ENCODE measurements around the gene CGNL1. TPM values are rescaled to one million over a fixed set of nuclear protein-coding genes. Genes with fewer than 3 reads are reported as not detected.

The CGNL1 gene
- total RNA-seq, 4 donors from 2014 or later = 1.6 to 3.3 (median 2.6) TPM

DNA sequence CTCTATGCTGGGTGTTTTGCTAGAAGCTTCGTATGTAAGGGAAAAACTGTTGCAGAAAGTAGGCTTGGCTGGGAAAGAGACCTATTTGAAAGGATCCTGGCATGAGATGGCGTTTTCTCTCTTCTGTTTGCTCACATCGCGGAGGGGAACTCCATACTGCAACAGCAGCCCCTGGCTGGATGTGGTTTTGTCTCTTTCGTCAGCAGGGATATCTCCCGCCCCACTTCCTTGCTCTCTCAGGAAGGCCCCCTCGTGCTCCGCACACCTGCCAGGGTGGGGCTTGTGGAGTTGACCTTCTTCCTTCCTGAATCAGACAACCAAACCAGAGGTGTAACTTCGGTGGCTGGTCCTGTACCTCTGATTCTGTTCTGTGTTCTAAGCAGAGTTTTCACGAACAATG, 189.0 kb downstream of the CGNL1 start:
- TF ChIP-seq, protein P1, sequence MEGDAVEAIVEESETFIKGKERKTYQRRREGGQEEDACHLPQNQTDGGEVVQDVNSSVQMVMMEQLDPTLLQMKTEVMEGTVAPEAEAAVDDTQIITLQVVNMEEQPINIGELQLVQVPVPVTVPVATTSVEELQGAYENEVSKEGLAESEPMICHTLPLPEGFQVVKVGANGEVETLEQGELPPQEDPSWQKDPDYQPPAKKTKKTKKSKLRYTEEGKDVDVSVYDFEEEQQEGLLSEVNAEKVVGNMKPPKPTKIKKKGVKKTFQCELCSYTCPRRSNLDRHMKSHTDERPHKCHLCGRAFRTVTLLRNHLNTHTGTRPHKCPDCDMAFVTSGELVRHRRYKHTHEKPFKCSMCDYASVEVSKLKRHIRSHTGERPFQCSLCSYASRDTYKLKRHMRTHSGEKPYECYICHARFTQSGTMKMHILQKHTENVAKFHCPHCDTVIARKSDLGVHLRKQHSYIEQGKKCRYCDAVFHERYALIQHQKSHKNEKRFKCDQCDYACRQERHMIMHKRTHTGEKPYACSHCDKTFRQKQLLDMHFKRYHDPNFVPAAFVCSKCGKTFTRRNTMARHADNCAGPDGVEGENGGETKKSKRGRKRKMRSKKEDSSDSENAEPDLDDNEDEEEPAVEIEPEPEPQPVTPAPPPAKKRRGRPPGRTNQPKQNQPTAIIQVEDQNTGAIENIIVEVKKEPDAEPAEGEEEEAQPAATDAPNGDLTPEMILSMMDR (IDR thresholded peaks at IDR 0.05; ENCODE audit: low read depth) = no peak

DNA sequence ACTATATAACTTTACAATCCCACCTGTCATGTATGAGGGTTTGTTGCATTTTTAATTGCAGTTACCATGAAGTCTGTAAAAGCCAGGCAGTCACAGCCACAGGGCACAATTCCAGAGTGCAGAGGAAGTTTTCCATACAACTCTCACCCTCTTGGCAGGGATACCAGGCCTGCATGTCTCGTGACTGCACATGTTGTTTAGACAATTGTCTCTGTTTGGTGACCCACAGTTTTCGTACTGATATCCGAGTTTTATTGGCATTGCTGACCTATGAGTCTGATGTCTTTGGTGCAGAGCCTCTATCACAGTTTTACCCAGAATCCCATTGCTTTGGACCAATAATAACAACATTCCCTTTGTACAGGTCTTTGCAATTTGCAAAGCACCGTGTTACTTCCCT, 190.5 kb downstream of the CGNL1 start:
- TF ChIP-seq, protein P1 (IDR thresholded peaks at IDR 0.05; ENCODE audit: low read depth) = no peak

DNA sequence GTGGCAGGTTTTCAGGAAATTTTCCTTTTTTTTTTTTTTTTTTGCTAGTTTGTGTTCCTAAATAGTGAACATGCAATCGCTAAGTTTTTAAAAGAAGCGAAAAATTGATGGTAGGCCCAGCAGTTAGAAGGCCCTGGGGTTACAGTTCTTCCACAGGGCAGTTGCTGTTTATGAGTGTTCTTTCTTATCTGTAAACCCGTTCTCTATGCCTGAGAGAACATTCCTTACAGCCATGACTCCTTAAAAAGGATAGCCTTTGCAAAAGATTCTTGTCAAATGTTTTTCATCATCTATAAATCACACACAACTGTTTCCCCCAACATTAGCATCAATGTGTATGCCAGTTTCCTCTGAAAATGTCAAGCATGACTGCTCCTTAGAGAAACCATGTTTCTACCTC, 191.6 kb downstream of the CGNL1 start:
- TF ChIP-seq, protein P1 (IDR thresholded peaks at IDR 0.05; ENCODE audit: low read depth) = no peak

DNA sequence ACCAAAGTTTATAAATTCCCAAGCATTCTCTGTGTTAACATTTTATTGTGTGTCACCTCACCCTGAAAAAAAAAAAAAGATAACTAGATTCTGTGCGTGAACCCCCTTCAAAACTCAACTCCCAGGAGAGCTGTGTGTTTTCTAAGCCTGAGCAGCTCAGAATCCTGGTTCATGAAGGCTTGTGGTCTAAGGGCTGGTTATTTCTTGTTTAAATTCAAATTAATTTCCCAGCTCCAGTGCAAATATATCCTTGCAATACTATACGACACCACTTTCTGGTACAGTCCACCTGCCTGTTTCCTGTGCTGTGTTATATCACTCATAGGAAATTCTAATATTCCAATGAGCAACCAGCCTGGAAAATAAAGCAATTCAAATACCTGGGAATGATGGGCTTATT, 192.0 kb downstream of the CGNL1 start:
- TF ChIP-seq, protein P1 (IDR thresholded peaks at IDR 0.05; ENCODE audit: low read depth) = no peak

DNA sequence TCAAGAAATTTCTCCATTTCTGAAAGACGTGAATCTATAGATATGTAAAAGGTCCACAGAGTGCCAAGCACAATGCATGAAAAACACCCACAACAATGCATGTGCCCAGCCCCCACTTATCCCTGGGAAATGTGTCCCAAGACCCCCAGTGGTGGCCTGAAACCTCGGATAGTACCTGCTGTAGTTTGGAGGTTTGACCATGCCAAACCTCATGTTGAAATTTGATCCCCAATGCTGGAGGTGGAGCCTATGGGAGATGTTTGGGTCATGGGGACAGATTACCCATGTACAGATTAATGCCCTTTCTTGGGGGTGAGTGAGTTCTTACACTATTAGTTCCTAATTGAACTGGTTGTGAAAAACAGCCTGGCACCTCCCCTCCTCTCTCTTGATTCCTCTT, 194.0 kb downstream of the CGNL1 start:
- TF ChIP-seq, protein P1 (IDR thresholded peaks at IDR 0.05; ENCODE audit: low read depth) = no peak

DNA sequence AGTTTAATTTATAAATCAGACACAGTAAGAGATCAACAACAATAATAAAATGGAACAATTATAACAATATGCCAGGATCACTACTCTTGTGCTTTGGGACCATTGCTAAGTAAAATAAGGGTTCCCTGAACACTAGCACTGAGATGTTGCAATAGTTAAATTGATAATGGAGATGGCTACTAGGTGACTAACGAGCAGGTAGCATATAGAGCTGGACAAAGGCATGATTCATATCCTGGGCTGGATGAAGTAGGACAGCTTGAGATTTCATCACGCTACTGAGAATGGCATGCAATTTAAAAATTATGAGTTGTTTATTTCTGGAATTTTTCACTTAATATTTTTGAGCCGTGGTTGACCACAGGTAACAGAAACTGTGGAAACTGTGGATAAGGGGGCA, 194.7 kb downstream of the CGNL1 start:
- TF ChIP-seq, protein P1 (IDR thresholded peaks at IDR 0.05; ENCODE audit: low read depth) = no peak

DNA sequence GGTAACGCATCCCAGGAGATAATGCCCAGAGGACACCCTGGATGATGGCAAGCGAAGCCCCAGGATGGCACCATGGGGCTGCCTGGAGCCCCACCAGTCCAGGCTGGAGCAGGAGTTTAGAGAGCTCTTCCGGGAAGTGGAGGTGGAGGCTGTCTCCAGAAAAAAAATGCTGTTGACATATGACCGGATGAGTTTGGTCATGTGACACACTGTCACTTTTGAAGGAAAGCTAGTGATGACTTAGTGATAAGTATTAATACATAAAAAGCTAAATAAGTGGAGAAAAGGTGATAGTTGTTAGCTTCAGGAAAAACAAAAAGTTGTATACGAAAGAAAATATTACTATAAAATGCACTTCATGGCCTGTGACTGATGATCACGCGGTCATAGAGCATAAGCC, 195.4 kb downstream of the CGNL1 start:
- TF ChIP-seq, protein P1 (IDR thresholded peaks at IDR 0.05; ENCODE audit: low read depth) = no peak
